Measurements from ENCODE around the gene PATL1. TPM values are rescaled to one million over a fixed set of nuclear protein-coding genes. Genes with fewer than 3 reads are reported as not detected.

PATL1 gene
- total RNA-seq, 1 experiment from 2014 or later: 57.0 TPM

DNA sequence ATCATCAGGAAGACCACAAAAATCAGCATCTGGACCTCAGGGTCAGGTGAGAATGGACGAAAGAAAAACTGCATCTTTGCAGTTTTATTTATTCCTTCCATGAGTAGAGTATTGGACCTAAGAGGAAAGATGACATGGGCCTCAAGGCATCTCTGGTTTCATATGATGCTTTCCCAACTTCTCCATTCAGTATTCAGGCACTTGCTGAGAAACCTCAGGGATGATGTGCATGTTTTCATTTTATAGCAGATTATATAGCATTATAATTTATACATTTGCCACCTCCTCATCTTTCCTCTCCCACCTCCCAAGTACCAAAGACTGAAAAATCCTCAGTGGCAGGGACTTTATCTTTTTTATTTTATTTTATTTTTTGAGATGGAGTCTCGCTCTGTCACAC is 44.9 kb upstream of the PATL1 start, which contains the start of gene OR10V1:
Gene OR10V1 (minus strand): TSS at position 101 of the 400 bp plus-strand sequence. CDS start 0 bp downstream, at position 101.
- DNase-seq (ENCODE audit: low read depth, low spot score) (no peak), ATAC-seq (no peak)
- Histone ChIP-seq H3K4me3 (ENCODE audit: low read depth in 2 of 2, low read length in 2 of 2) (no peak within 1 kb of the TSS), H3K36me3 (ENCODE audit: control insufficient read depth, insufficient read depth, low read length) (no peaks in the 10 kb centered on the region), H3K27ac (ENCODE audit: low read length) (no peak within 1 kb of the TSS), H3K27me3 (ENCODE audit: control insufficient read depth, insufficient read depth, low read length) (no peaks in the 10 kb centered on the region), H3K4me1 (ENCODE audit: control insufficient read depth, insufficient read depth, low read length) (no peaks in the 10 kb centered on the region), H3K9me3 (ENCODE audit: control insufficient read depth, insufficient read depth, low read depth, low read length) (no peaks in the 10 kb centered on the region)
- ChIA-PET CTCF (no interaction called here), POLR2A (no interaction called here)
- no peak for TF ChIP-seq SIN3A (IDR thresholded peaks at IDR 0.05; ENCODE audit: borderline replicate concordance, insufficient read depth, low read depth, low read length)
- TF ChIP-seq, protein P1, sequence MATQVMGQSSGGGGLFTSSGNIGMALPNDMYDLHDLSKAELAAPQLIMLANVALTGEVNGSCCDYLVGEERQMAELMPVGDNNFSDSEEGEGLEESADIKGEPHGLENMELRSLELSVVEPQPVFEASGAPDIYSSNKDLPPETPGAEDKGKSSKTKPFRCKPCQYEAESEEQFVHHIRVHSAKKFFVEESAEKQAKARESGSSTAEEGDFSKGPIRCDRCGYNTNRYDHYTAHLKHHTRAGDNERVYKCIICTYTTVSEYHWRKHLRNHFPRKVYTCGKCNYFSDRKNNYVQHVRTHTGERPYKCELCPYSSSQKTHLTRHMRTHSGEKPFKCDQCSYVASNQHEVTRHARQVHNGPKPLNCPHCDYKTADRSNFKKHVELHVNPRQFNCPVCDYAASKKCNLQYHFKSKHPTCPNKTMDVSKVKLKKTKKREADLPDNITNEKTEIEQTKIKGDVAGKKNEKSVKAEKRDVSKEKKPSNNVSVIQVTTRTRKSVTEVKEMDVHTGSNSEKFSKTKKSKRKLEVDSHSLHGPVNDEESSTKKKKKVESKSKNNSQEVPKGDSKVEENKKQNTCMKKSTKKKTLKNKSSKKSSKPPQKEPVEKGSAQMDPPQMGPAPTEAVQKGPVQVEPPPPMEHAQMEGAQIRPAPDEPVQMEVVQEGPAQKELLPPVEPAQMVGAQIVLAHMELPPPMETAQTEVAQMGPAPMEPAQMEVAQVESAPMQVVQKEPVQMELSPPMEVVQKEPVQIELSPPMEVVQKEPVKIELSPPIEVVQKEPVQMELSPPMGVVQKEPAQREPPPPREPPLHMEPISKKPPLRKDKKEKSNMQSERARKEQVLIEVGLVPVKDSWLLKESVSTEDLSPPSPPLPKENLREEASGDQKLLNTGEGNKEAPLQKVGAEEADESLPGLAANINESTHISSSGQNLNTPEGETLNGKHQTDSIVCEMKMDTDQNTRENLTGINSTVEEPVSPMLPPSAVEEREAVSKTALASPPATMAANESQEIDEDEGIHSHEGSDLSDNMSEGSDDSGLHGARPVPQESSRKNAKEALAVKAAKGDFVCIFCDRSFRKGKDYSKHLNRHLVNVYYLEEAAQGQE (IDR thresholded peaks at IDR 0.05; ENCODE audit: insufficient read depth in 1 of 2, low read depth in 2 of 2, low read length in 1 of 2): no peak
- TF ChIP-seq, protein P2, sequence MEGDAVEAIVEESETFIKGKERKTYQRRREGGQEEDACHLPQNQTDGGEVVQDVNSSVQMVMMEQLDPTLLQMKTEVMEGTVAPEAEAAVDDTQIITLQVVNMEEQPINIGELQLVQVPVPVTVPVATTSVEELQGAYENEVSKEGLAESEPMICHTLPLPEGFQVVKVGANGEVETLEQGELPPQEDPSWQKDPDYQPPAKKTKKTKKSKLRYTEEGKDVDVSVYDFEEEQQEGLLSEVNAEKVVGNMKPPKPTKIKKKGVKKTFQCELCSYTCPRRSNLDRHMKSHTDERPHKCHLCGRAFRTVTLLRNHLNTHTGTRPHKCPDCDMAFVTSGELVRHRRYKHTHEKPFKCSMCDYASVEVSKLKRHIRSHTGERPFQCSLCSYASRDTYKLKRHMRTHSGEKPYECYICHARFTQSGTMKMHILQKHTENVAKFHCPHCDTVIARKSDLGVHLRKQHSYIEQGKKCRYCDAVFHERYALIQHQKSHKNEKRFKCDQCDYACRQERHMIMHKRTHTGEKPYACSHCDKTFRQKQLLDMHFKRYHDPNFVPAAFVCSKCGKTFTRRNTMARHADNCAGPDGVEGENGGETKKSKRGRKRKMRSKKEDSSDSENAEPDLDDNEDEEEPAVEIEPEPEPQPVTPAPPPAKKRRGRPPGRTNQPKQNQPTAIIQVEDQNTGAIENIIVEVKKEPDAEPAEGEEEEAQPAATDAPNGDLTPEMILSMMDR (IDR thresholded peaks at IDR 0.05): no peak
- TF ChIP-seq POLR2AphosphoS5 (IDR thresholded peaks at IDR 0.05; ENCODE audit: low read depth, low read length): no peak
- no peak for TF ChIP-seq TCF7L2 (IDR thresholded peaks at IDR 0.05; ENCODE audit: low read depth, low read length)
- no TSS peak for BruUV-seq (replicated peaks)
- in situ Hi-C loops (cut with HindIII; ENCODE audit: low pct_unique_long_range_greater_than_20kb, low sequenced_read_pairs): no loop called here
- intact Hi-C loops (cut with micrococcal nuclease; ENCODE audit: unreplicated experiment): no loop called here

DNA sequence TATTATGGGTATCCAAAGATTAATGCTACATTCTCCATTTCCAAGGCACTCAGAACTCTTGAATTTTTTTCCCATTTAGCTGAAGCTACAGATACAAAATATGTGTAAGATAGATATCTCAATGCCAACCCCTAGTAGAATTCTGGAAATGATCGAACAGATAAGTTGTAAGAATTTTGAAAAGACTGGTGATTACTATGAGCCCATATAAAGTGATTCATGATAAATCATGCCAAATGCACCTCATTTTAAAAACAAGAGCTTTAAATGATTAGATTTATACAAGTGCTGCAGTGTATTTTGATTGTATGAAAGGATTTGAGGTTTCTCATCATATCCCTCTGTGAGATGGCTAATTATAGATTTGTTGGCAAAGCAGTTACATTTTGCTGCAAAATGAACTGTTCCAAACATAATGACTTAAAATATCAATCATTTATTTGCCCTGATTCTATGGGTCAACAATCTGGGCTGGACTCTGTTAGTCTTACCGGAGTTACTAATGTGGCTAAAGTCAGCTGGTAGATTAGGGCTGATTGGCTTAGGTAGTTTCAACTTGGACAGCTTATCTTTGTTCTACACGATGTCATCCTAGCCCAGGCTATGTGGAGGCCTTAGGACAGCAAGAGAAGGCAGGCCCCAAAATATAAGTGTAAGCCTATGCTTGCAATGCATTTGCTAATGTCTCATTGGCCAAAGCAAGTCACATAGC is 41.5 kb upstream of the PATL1 start:
- BruUV-seq (replicated peaks): no TSS peak
- no peak for TF ChIP-seq TCF7L2 (IDR thresholded peaks at IDR 0.05; ENCODE audit: low read depth, low read length)
- no peak for TF ChIP-seq SIN3A (IDR thresholded peaks at IDR 0.05; ENCODE audit: borderline replicate concordance, insufficient read depth, low read depth, low read length)
- TF ChIP-seq, protein P1 (IDR thresholded peaks at IDR 0.05; ENCODE audit: insufficient read depth in 1 of 2, low read depth in 2 of 2, low read length in 1 of 2): no peak
- TF ChIP-seq, protein P2 (IDR thresholded peaks at IDR 0.05): no peak
- no peak for TF ChIP-seq POLR2AphosphoS5 (IDR thresholded peaks at IDR 0.05; ENCODE audit: low read depth, low read length)
- ChIA-PET POLR2A (no interaction called here), CTCF (no interaction called here)
- ATAC-seq (no peak), DNase-seq (ENCODE audit: low read depth, low spot score) (no peak)
- Histone ChIP-seq H3K27ac (ENCODE audit: low read length) (no peak overlapping the region), H3K9me3 (ENCODE audit: control insufficient read depth, insufficient read depth, low read depth, low read length) (no peaks in the 10 kb centered on the region), H3K4me3 (ENCODE audit: low read depth in 2 of 2, low read length in 2 of 2) (no peak overlapping the region), H3K36me3 (ENCODE audit: control insufficient read depth, insufficient read depth, low read length) (no peaks in the 10 kb centered on the region), H3K4me1 (ENCODE audit: control insufficient read depth, insufficient read depth, low read length) (peaks cover 13% of the 10 kb centered on the region; the same call in 1 of the 2 replicates), H3K27me3 (ENCODE audit: control insufficient read depth, insufficient read depth, low read length) (no peaks in the 10 kb centered on the region)
- in situ Hi-C loops (cut with HindIII; ENCODE audit: low pct_unique_long_range_greater_than_20kb, low sequenced_read_pairs): no loop called here
- intact Hi-C loops (cut with micrococcal nuclease; ENCODE audit: unreplicated experiment): no loop called here

Data from Panc1 (cell line).